OCI-LY3 (cell line): ENCODE data around the gene MTMR10.

Experiments
- CTCF ChIP-seq: fragments of 200-600, 300-600 bp; sonication (generic); IDR thresholded peaks from 2 replicates; pipeline ENCODE4 v1.5.1; 2014; ENCODE audit warnings: antibody characterized with exemption, low read length, low read depth
- EZH2phosphoT487 ChIP-seq: fragments of 200-600 bp; shearing (Covaris generic); IDR thresholded peaks from 2 replicates; pipeline ENCODE4 v1.6.1; 2018; ENCODE audit warnings: antibody characterized with exemption, mixed run types, low read depth

- TF ChIP-seq EZH2phosphoT487: no peak
- TF ChIP-seq CTCF: no peak
Observed at GRCh38 chr15:31035610-31036009, 44.2 kb upstream of the MTMR10 start.
